Nephron progenitor cell (in vitro differentiated cells): ENCODE measurements around the gene CBL.
A peak's percentile ranks its signal among the peaks of the same experiment; 100 is the strongest.

Experiments used
- DNase-seq: peaks from one replicate; pipeline ENCODE4 v3.0.0; 2021
- H3K27ac Mint-ChIP-seq: 2 replicates; pipeline ENCODE4 v1.8.0; 2021; ENCODE audit warnings: mild to moderate bottlenecking, moderate library complexity, mixed read lengths
- H3K27me3 Mint-ChIP-seq: 2 replicates; pipeline ENCODE4 v1.8.0; 2021; ENCODE audit warnings: mild to moderate bottlenecking, low read depth, mixed read lengths; ENCODE audit not compliant: poor library complexity
- H3K36me3 Mint-ChIP-seq: 2 replicates; pipeline ENCODE4 v1.8.0; 2021; ENCODE audit warnings: low read depth, mixed read lengths
- H3K4me1 Mint-ChIP-seq: 2 replicates; pipeline ENCODE4 v1.8.0; 2021; ENCODE audit warnings: mixed read lengths
- H3K4me3 Mint-ChIP-seq: 2 replicates; pipeline ENCODE4 v1.8.0; 2021; ENCODE audit warnings: mild to moderate bottlenecking, moderate library complexity, mixed read lengths
- H3K9me3 Mint-ChIP-seq: 2 replicates; pipeline ENCODE4 v1.8.0; 2021; ENCODE audit warnings: mild to moderate bottlenecking, moderate library complexity, mixed read lengths
- CTCF ChIP-seq: fragments of 200-600 bp; sonication (generic); IDR thresholded peaks from 2 replicates; pipeline ENCODE4 v1.5.0; 2021; ENCODE audit warnings: antibody characterized with exemption

The CBL gene

GRCh38 chr11:119319700-119320239 is 113.6 kb downstream of the CBL start:
- Mint-ChIP-seq H3K27me3 (peaks cover 23% of the 10 kb centered on the region), H3K4me1 (peaks cover 66% of the 10 kb centered on the region), H3K27ac (peak overlapping the region; percentile 52), H3K36me3 (no peaks in the 10 kb centered on the region), H3K9me3 (no peaks in the 10 kb centered on the region), H3K4me3 (peak overlapping the region; percentile 58)
- no peak for TF ChIP-seq CTCF
- no peak for DNase-seq

GRCh38 chr11:119320240-119320775 is 114.2 kb downstream of the CBL start:
- no peak for TF ChIP-seq CTCF
- Mint-ChIP-seq H3K27ac (peak overlapping the region; percentile 52), H3K27me3 (peaks cover 17% of the 10 kb centered on the region), H3K4me3 (peak overlapping the region; percentile 61), H3K36me3 (no peaks in the 10 kb centered on the region), H3K9me3 (no peaks in the 10 kb centered on the region), H3K4me1 (peaks cover 64% of the 10 kb centered on the region)
- peak; percentile 70 for DNase-seq

- peaks cover 11% of the 10 kb centered on the region for H3K27me3 Mint-ChIP-seq
- TF ChIP-seq CTCF: no peak
- H3K4me1 Mint-ChIP-seq: peaks cover 61% of the 10 kb centered on the region
- peak; percentile 74 for DNase-seq
- H3K4me3 Mint-ChIP-seq: peak overlapping the region; percentile 73
- no peak overlapping the region for H3K27ac Mint-ChIP-seq
- no peaks in the 10 kb centered on the region for H3K9me3 Mint-ChIP-seq
- no peaks in the 10 kb centered on the region for H3K36me3 Mint-ChIP-seq
Observed at GRCh38 chr11:119320776-119321524, 114.8 kb downstream of the CBL start.

GRCh38 chr11:119322360-119322739 is 116.2 kb downstream of the CBL start:
- H3K4me3 Mint-ChIP-seq: no peak overlapping the region
- TF ChIP-seq CTCF: no peak
- no peaks in the 10 kb centered on the region for H3K9me3 Mint-ChIP-seq
- peaks cover 61% of the 10 kb centered on the region for H3K4me1 Mint-ChIP-seq
- H3K36me3 Mint-ChIP-seq: no peaks in the 10 kb centered on the region
- peaks cover 8% of the 10 kb centered on the region for H3K27me3 Mint-ChIP-seq
- H3K27ac Mint-ChIP-seq: no peak overlapping the region
- DNase-seq: no peak

- Mint-ChIP-seq H3K4me1 (peaks cover 55% of the 10 kb centered on the region), H3K27ac (no peak overlapping the region), H3K36me3 (no peaks in the 10 kb centered on the region), H3K27me3 (peaks cover 8% of the 10 kb centered on the region), H3K4me3 (no peak overlapping the region), H3K9me3 (no peaks in the 10 kb centered on the region)
- no peak for DNase-seq
- TF ChIP-seq CTCF: no peak
Observed at GRCh38 chr11:119322921-119323531, 116.9 kb downstream of the CBL start.
